SK-N-SH (cell line): Measurements from ENCODE around the gene AGBL4. TPM values are rescaled to one million over a fixed set of nuclear protein-coding genes. Genes with fewer than 3 reads are reported as not detected.

ENCODE experiments used
- CTCF ChIA-PET: fragments of 300-600, 350-600 bp; formaldehyde crosslinking; extraction: SDS; loops from one replicate; lab custom pipeline; 2021; lab: Yijun Ruan, JAX
- POLR2A ChIA-PET: fragments of 350-600 bp; sonication (Branson Sonifier 250); formaldehyde crosslinking; extraction: SDS; loops from one replicate; lab custom pipeline; 2020; ENCODE audit warnings: antibody characterized with exemption, inconsistent platforms; lab: Yijun Ruan, JAX
- DNase-seq: peaks from one replicate; pipeline ENCODE4 v3.0.0; 2012
- H2AFZ ChIP-seq: fragments of 200-600 bp; sonication (generic); 2 replicates; pipeline ENCODE4 v1.8.1; 2016; ENCODE audit warnings: antibody characterized with exemption, mild to moderate bottlenecking, low read depth
- H3F3A ChIP-seq: fragments of 200-600 bp; sonication (generic); replicated peaks from 2 replicates; pipeline ENCODE3; 2016; ENCODE audit warnings: antibody characterized with exemption, mild to moderate bottlenecking; ENCODE audit not compliant: insufficient read depth
- H3K27ac ChIP-seq, 2 experiments: fragments of 200-500 bp in 1 of 2; fragments of 200-600 bp in 1 of 2; sonication (Bioruptor generic) in 1 of 2; sonication (generic), shearing (Covaris generic) in 1 of 2; 2 replicates each; pipeline versions ENCODE4 v1.5.1 to v1.6.1; 2014 to 2016; ENCODE audit warnings: low read depth in 2 of 2, inconsistent platforms in 1 of 2, low read length in 1 of 2, mild to moderate bottlenecking in 1 of 2, mixed read lengths in 1 of 2
- H3K27me3 ChIP-seq: fragments of 200-600 bp; sonication (generic), shearing (Covaris generic); 2 replicates; pipeline ENCODE4 v1.6.1; 2016; ENCODE audit warnings: mixed run types; ENCODE audit not compliant: insufficient read depth
- H3K36me3 ChIP-seq, 2 experiments: fragments of 200-500 bp in 1 of 2; fragments of 200-600 bp in 1 of 2; sonication (Bioruptor generic) in 1 of 2; sonication (generic) in 1 of 2; replicated peaks in 1 of 2; 2 replicates each; pipeline versions ENCODE3 to v1.5.1; 2014 to 2016; ENCODE audit warnings: low read length in 1 of 2, mild to moderate bottlenecking in 1 of 2; ENCODE audit not compliant: insufficient read depth in 2 of 2, control insufficient read depth in 1 of 2
- H3K4me1 ChIP-seq, 2 experiments: fragments of 200-500 bp in 1 of 2; fragments of 200-600 bp in 1 of 2; sonication (Bioruptor generic) in 1 of 2; sonication (generic), shearing (Covaris generic) in 1 of 2; 2 replicates each; pipeline versions ENCODE4 v1.5.1 to v1.6.1; 2014 to 2016; ENCODE audit warnings: low read depth in 1 of 2, low read length in 1 of 2, mixed run types in 1 of 2; ENCODE audit not compliant: insufficient read depth in 2 of 2, control insufficient read depth in 1 of 2
- H3K4me2 ChIP-seq: fragments of 200-600 bp; sonication (generic), shearing (Covaris generic); 2 replicates; pipeline ENCODE4 v1.6.1; 2017; ENCODE audit warnings: mixed run types
- H3K4me3 ChIP-seq, 2 experiments: fragments of 200-500 bp in 1 of 2; fragments of 200-600 bp in 1 of 2; sonication (Bioruptor generic) in 1 of 2; sonication (generic), shearing (Covaris generic) in 1 of 2; 2 replicates each; pipeline versions ENCODE4 v1.5.1 to v1.8.1; 2014 to 2016; ENCODE audit warnings: low read depth in 2 of 2, inconsistent platforms in 1 of 2, low read length in 1 of 2, mild to moderate bottlenecking in 1 of 2, mixed read lengths in 1 of 2, moderate library complexity in 1 of 2
- H3K79me2 ChIP-seq: fragments of 200-600 bp; sonication (generic); 2 replicates; pipeline ENCODE4 v1.8.1; 2017; ENCODE audit warnings: mild to moderate bottlenecking; ENCODE audit not compliant: insufficient read depth
- H3K9ac ChIP-seq: fragments of 200-600 bp; sonication (generic); 2 replicates; pipeline ENCODE4 v1.6.1; 2017; ENCODE audit warnings: mixed run types
- H3K9me2 ChIP-seq: fragments of 200-600 bp; sonication (generic); 2 replicates; pipeline ENCODE4 v1.6.1; 2017; ENCODE audit warnings: mixed run types
- H3K9me3 ChIP-seq: fragments of 200-600 bp; sonication (generic); 2 replicates; pipeline ENCODE4 v1.6.1; 2017; ENCODE audit warnings: mixed run types, mild to moderate bottlenecking, moderate library complexity
- H4K20me1 ChIP-seq: fragments of 200-600 bp; sonication (generic); 2 replicates; pipeline ENCODE4 v1.6.1; 2017; ENCODE audit warnings: mild to moderate bottlenecking, mixed run types; ENCODE audit not compliant: insufficient read depth
- EZH2phosphoT487 ChIP-seq: fragments of 200-600 bp; sonication (generic); IDR thresholded peaks from 2 replicates; pipeline ENCODE4 v1.6.1; 2017; ENCODE audit warnings: low read depth, mixed run types, mild to moderate bottlenecking, antibody characterized with exemption, moderate library complexity, borderline replicate concordance
- FOSL2 ChIP-seq: IDR thresholded peaks from 2 replicates; pipeline ENCODE4 v1.4.0; 2012; ENCODE audit warnings: low read depth, mild to moderate bottlenecking, moderate library complexity, borderline replicate concordance
- FOXJ3 ChIP-seq: sonication (generic); formaldehyde crosslinking; IDR thresholded peaks from 2 replicates; pipeline ENCODE4 v1.5.1; 2020; ENCODE audit warnings: mild to moderate bottlenecking, missing genetic modification reagents
- MXI1 ChIP-seq: IDR thresholded peaks from 2 replicates; pipeline ENCODE4 v1.6.1; 2012; ENCODE audit warnings: mild to moderate bottlenecking, low read depth, low read length, improper control_type of control experiment
- NRF1 ChIP-seq: IDR thresholded peaks from 2 replicates; pipeline ENCODE4 v1.6.1; 2012; ENCODE audit warnings: low read depth, mild to moderate bottlenecking, low read length
- POLR2AphosphoS5 ChIP-seq: IDR thresholded peaks from 2 replicates; pipeline ENCODE4 v1.6.1; 2012; ENCODE audit warnings: low read depth, low read length
- RAD21 ChIP-seq: IDR thresholded peaks from 2 replicates; pipeline ENCODE4 v1.6.1; 2012; ENCODE audit warnings: mild to moderate bottlenecking, low read length
- RCOR1 ChIP-seq: fragments of 150-350 bp; IDR thresholded peaks from 2 replicates; pipeline ENCODE4 v1.6.1; 2017; ENCODE audit warnings: antibody characterized with exemption, low read length
- SMC3 ChIP-seq: IDR thresholded peaks from 2 replicates; pipeline ENCODE4 v1.6.1; 2012; ENCODE audit warnings: low read depth, low read length, improper control_type of control experiment
- TEAD4 ChIP-seq: IDR thresholded peaks from 2 replicates; pipeline ENCODE4 v1.4.0; 2012; ENCODE audit warnings: mild to moderate bottlenecking, borderline replicate concordance; ENCODE audit not compliant: insufficient read depth
- WGBS: methylation state at CpG from one replicate; pipeline ENCODE4 v1.1.6; 2017; ENCODE audit warnings: low lambda C conversion rate; 5-methylcytosine and 5-hydroxymethylcytosine counted together
- polyA plus RNA-seq, 3 experiments: library from polyadenylated mRNA; depleted of rRNA; stranded (reverse); fragments of >200 nt; gene quantifications; 2 replicates each; pipeline ENCODE4 v1.2.3, GENCODE V29; 2012
- TF ChIP-seq, protein P1 (sequence below): fragments of 150-350 bp; IDR thresholded peaks from 2 replicates; pipeline ENCODE4 v1.6.1; 2017; ENCODE audit warnings: antibody characterized with exemption, low read length, low read depth, borderline replicate concordance
- TF ChIP-seq, protein P2 (sequence below): IDR thresholded peaks from 2 replicates; pipeline ENCODE4 v1.4.0; 2012; ENCODE audit warnings: low read depth, borderline replicate concordance
- TF ChIP-seq, protein P3 (sequence below): IDR thresholded peaks from 2 replicates; pipeline ENCODE4 v1.4.0; 2012; ENCODE audit warnings: low read depth

AGBL4 gene
- polyA plus RNA-seq, 1 of the 3 experiments (the other 2 are of a cell fraction): 0.07 TPM

DNA sequence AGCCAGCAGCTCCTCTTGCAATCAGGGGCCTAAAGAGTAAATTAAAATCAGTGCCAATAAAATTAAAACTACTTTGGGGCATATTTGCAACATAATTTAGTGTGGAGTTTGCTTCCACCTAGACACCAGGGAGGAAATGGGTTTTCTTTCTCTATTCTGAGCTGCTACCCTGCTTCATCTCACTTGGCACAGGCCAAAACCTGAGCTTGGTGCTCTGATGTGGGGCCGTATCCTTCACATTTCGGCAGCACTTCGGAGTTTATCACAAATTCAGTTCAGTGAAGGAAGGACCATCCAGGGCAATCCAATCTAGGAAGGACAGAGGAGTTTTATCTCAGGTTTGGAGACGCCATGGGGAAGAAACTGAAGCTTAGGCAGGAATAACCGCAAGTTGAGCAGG, 1428.1 kb downstream of the AGBL4 start (continued):
- TF ChIP-seq EZH2phosphoT487 (no peak), RCOR1 (no peak), FOXJ3 (CRISPR knock-in tag) (no peak)

DNA sequence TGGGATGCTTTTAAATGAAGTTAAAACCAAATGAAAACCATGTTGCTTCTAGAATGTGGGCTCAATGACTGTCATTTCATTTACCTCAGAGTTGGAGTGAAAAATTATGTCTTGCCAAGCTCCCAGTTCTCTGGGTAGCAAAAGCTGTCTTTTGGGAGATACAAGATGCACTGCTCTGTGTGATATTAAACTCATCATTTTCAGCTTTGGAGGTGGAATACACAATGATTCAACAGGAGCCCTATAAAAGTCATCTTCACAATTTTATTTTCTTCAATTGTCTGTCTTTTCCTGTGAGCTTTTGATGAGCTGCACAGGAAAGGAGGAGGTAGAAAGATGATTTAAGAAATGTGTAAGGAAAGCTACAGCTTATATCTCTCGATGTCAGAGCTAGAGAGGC, 1431.4 kb downstream of the AGBL4 start:
- 40% methylated on average over 1 of the region's 1 CpG for WGBS
- no peak for TF ChIP-seq FOXJ3 (CRISPR knock-in tag)
- no peak for TF ChIP-seq NRF1
- no peak for TF ChIP-seq EZH2phosphoT487
- TF ChIP-seq SMC3: no peak
- TF ChIP-seq RAD21: no peak
- TF ChIP-seq, protein P1, sequence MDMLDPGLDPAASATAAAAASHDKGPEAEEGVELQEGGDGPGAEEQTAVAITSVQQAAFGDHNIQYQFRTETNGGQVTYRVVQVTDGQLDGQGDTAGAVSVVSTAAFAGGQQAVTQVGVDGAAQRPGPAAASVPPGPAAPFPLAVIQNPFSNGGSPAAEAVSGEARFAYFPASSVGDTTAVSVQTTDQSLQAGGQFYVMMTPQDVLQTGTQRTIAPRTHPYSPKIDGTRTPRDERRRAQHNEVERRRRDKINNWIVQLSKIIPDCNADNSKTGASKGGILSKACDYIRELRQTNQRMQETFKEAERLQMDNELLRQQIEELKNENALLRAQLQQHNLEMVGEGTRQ: no peak
- TF ChIP-seq POLR2AphosphoS5: no peak
- no peak for TF ChIP-seq MXI1
- TF ChIP-seq, protein P2, sequence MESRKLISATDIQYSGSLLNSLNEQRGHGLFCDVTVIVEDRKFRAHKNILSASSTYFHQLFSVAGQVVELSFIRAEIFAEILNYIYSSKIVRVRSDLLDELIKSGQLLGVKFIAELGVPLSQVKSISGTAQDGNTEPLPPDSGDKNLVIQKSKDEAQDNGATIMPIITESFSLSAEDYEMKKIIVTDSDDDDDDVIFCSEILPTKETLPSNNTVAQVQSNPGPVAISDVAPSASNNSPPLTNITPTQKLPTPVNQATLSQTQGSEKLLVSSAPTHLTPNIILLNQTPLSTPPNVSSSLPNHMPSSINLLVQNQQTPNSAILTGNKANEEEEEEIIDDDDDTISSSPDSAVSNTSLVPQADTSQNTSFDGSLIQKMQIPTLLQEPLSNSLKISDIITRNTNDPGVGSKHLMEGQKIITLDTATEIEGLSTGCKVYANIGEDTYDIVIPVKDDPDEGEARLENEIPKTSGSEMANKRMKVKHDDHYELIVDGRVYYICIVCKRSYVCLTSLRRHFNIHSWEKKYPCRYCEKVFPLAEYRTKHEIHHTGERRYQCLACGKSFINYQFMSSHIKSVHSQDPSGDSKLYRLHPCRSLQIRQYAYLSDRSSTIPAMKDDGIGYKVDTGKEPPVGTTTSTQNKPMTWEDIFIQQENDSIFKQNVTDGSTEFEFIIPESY: no peak
- TF ChIP-seq FOSL2: no peak
- no peak for TF ChIP-seq TEAD4
- TF ChIP-seq, protein P3, sequence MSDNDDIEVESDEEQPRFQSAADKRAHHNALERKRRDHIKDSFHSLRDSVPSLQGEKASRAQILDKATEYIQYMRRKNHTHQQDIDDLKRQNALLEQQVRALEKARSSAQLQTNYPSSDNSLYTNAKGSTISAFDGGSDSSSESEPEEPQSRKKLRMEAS: no peak

More for the DNA sequence above, 1431.4 kb downstream of the AGBL4 start:
- H3F3A ChIP-seq: no peaks in the 10 kb centered on the region
- ChIA-PET CTCF (interaction anchor here (1.0 to 3.4 kb wide), 6 partner anchors 9 to 323 kb away, joined by 3 to 12 read pairs (median 4); no protein-coding TSS in a partner anchor), POLR2A (no interaction called here)
- no peaks in the 10 kb centered on the region for H3K36me3 ChIP-seq
- no peak for DNase-seq
- H3K27me3 ChIP-seq: no peaks in the 10 kb centered on the region
- H3K9me3 ChIP-seq: no peaks in the 10 kb centered on the region
- H3K4me1 ChIP-seq: peaks cover 0 to 3% of the 10 kb centered on the region in 2 experiments; a peak in 1 of 4 replicates
- no peaks in the 10 kb centered on the region for H4K20me1 ChIP-seq
- no peak overlapping the region for H3K4me3 ChIP-seq
- H3K79me2 ChIP-seq: no peaks in the 10 kb centered on the region
- no peak overlapping the region for H2AFZ ChIP-seq
- no peaks in the 10 kb centered on the region for H3K9me2 ChIP-seq
- no peak overlapping the region for H3K4me2 ChIP-seq
- no peak overlapping the region for H3K9ac ChIP-seq
- H3K27ac ChIP-seq: no peak overlapping the region
